GM23248 (cell line): ENCODE data around the gene DUSP5. TPM values are rescaled to one million over a fixed set of nuclear protein-coding genes. Genes with fewer than 3 reads are reported as not detected.

Source experiments
- DNase-seq: peaks from one replicate; pipeline ENCODE4 v3.0.0-alpha.2; 2015
- H2AFZ ChIP-seq: fragments of 200-600 bp; sonication (generic); 2 replicates; pipeline ENCODE4 v1.6.1; 2016; ENCODE audit warnings: antibody characterized with exemption
- H3F3A ChIP-seq: fragments of 200-600 bp; sonication (generic); 2 replicates; pipeline ENCODE4 v1.6.1; 2016; ENCODE audit warnings: mild to moderate bottlenecking, antibody characterized with exemption, mixed run types; ENCODE audit not compliant: insufficient read depth
- H3K27ac ChIP-seq: fragments of 200-600 bp; sonication (generic); 2 replicates; pipeline ENCODE4 v1.5.1; 2016; ENCODE audit warnings: mild to moderate bottlenecking
- H3K27me3 ChIP-seq: fragments of 200-600 bp; sonication (generic); replicated peaks from 2 replicates; pipeline ENCODE4 v1.6.1; 2016; ENCODE audit warnings: mild to moderate bottlenecking; ENCODE audit not compliant: insufficient read depth
- H3K36me3 ChIP-seq: fragments of 200-600 bp; sonication (generic); 2 replicates; pipeline ENCODE4 v1.6.1; 2016; ENCODE audit warnings: low read depth, mild to moderate bottlenecking
- H3K4me1 ChIP-seq: fragments of 200-600 bp; sonication (generic); 2 replicates; pipeline ENCODE4 v1.6.1; 2016; ENCODE audit warnings: mild to moderate bottlenecking; ENCODE audit not compliant: insufficient read depth
- H3K4me2 ChIP-seq: fragments of 200-600 bp; sonication (generic); one replicate; pipeline ENCODE4 v1.6.1; 2016; ENCODE audit warnings: mild to moderate bottlenecking; ENCODE audit not compliant: unreplicated experiment
- H3K4me3 ChIP-seq: fragments of 200-600 bp; sonication (generic); 2 replicates; pipeline ENCODE4 v1.5.1; 2016; ENCODE audit warnings: mild to moderate bottlenecking
- H3K79me2 ChIP-seq: fragments of 200-600 bp; sonication (generic); 2 replicates; pipeline ENCODE4 v1.6.1; 2016; ENCODE audit warnings: mild to moderate bottlenecking; ENCODE audit not compliant: insufficient read depth
- H3K9ac ChIP-seq: fragments of 200-600 bp; sonication (generic); 2 replicates; pipeline ENCODE4 v1.6.1; 2016; ENCODE audit warnings: mild to moderate bottlenecking
- H3K9me2 ChIP-seq: fragments of 200-600 bp; sonication (generic); 2 replicates; pipeline ENCODE4 v1.6.1; 2016; ENCODE audit warnings: mixed run types, mild to moderate bottlenecking, moderate library complexity; ENCODE audit not compliant: insufficient read depth
- H3K9me3 ChIP-seq: fragments of 200-600 bp; sonication (generic); one replicate; pipeline ENCODE4 v1.6.1; 2017; ENCODE audit warnings: low read depth
- H4K20me1 ChIP-seq: fragments of 200-600 bp; sonication (generic); 2 replicates; pipeline ENCODE4 v1.6.0; 2016; ENCODE audit not compliant: insufficient read depth
- EZH2 ChIP-seq: fragments of 200-600 bp; sonication (generic); IDR thresholded peaks from 2 replicates; pipeline ENCODE4 v1.6.1; 2018; ENCODE audit warnings: antibody characterized with exemption, mild to moderate bottlenecking; ENCODE audit not compliant: insufficient read depth, poor library complexity, severe bottlenecking
- EZH2phosphoT487 ChIP-seq: fragments of 200-600 bp; sonication (generic); IDR thresholded peaks from 2 replicates; pipeline ENCODE4 v1.6.1; 2018; ENCODE audit warnings: antibody characterized with exemption, moderate library complexity, mild to moderate bottlenecking, low read depth; ENCODE audit not compliant: insufficient read depth
- WGBS, 2 experiments: methylation state at CpG; one replicate each; pipeline ENCODE4 v1.1.6; 2015 to 2017; ENCODE audit warnings: low lambda C conversion rate in 2 of 2, low coverage in 1 of 2; ENCODE audit errors: missing lambda C conversion rate in 2 of 2; 5-methylcytosine and 5-hydroxymethylcytosine counted together
- in situ Hi-C: fragments of 300-500 bp; cut with MboI; formaldehyde crosslinking; loops from 2 replicates; pipeline ENCODE4 v1.15.0; 2020
- polyA plus RNA-seq: library from polyadenylated mRNA; unstranded; fragments of >200 nt; fragmentation: Nextera tagmentation; extraction: Ambion mirVana; gene quantifications from 2 replicates; pipeline ENCODE4 v1.2.1, GENCODE V29; 2016
- total RNA-seq: library from RNA; depleted of rRNA; stranded (reverse); fragments of >200 nt; shearing (Covaris generic); gene quantifications from 2 replicates; pipeline ENCODE4 v1.2.3, GENCODE V29; 2014

The DUSP5 gene
- total and polyA plus RNA-seq, 2 experiments from 2014 or later = 5.8 to 17.8 TPM

DNA sequence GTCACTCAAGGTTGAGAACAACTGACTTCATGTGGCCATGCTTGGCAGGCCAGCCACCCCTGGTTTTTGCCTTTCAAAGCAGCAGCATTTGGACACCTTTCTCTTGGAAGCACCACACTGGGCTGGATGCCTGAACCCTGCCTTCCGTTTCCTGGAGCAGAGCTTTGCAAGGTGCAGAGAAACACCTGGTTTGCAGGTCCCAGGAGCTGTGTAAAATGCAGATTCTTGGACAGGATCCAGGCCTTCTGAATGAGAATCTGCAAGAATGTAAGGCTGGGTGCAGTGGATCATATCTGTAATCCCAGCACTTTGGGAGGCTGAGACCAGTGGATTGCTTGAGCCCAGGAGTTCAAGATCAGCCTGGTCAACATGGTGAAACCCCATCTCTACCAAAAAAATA lies 18.0 kb upstream of the DUSP5 start:
- no peak for DNase-seq
- no peaks in the 10 kb centered on the region for H3K9me2 ChIP-seq
- in situ Hi-C loops = no loop called here
- no peaks in the 10 kb centered on the region for H3K27me3 ChIP-seq
- no peaks in the 10 kb centered on the region for H3K9me3 ChIP-seq
- H3K4me3 ChIP-seq = no peak overlapping the region
- peaks cover 9% of the 10 kb centered on the region for H3K4me1 ChIP-seq
- H3K27ac ChIP-seq = no peak overlapping the region
- no peak for TF ChIP-seq EZH2
- TF ChIP-seq EZH2phosphoT487 = no peak
- 100% methylated on average over 1 of the region's 1 CpG for WGBS, 2 experiments
- no peaks in the 10 kb centered on the region for H3K79me2 ChIP-seq
- no peak overlapping the region for H3K9ac ChIP-seq
- H3K4me2 ChIP-seq = no peak overlapping the region
- H2AFZ ChIP-seq = no peak overlapping the region
- no peaks in the 10 kb centered on the region for H3F3A ChIP-seq
- no peaks in the 10 kb centered on the region for H4K20me1 ChIP-seq
- H3K36me3 ChIP-seq = no peaks in the 10 kb centered on the region

DNA sequence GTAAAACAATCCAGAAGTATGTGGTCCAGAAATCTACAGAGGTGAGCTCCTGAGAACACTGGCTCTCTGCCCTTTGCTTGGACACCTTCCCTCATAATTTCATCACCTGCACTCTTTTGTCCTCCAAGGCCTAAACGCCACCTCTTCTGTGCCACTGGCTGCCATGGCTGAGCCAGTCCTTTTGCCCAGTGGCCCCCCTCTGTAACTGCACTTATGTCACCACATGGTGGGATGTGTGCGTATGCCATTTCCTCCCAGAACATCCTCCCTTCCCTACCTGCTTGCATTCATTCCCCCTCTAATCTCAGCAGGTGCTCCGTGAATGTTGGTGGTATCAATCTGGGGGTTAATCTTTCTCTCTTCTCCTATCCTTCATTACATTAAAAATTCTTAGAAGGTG lies 17.3 kb upstream of the DUSP5 start:
- DNase-seq = no peak
- H3K9me2 ChIP-seq = no peaks in the 10 kb centered on the region
- H3K9me3 ChIP-seq = no peaks in the 10 kb centered on the region
- no peaks in the 10 kb centered on the region for H3K27me3 ChIP-seq
- H3K4me2 ChIP-seq = no peak overlapping the region
- no peaks in the 10 kb centered on the region for H4K20me1 ChIP-seq
- no peaks in the 10 kb centered on the region for H3K36me3 ChIP-seq
- H3F3A ChIP-seq = no peaks in the 10 kb centered on the region
- in situ Hi-C loops = no loop called here
- peaks cover 9% of the 10 kb centered on the region for H3K4me1 ChIP-seq
- no peak overlapping the region for H3K4me3 ChIP-seq
- no peak overlapping the region for H3K9ac ChIP-seq
- 98 to 99% methylated on average over 3 of the region's 3 CpGs for WGBS, 2 experiments
- TF ChIP-seq EZH2 (no peak), EZH2phosphoT487 (no peak)
- no peaks in the 10 kb centered on the region for H3K79me2 ChIP-seq
- H2AFZ ChIP-seq = no peak overlapping the region
- H3K27ac ChIP-seq = no peak overlapping the region

DNA sequence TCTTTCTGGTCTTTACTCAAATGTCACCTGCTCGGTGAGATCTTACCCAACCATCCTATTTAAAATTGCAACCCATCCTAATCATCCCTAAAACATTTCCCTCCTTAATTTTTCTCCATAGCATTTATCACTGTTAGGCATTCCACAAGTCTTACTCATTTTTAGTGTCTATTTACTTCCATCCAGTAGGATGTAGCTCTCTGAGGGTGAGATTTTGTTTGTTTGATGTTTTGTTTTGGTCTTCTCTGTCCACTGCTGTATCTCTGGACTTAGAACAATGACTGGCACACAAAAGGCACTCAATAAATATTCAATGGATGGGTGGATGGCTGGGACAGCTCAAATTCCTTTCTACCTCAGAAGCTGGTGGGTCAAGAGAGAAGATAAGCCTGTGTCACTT lies 15.8 kb upstream of the DUSP5 start:
- DNase-seq = peak; percentile 48
- no peaks in the 10 kb centered on the region for H3K36me3 ChIP-seq
- no peaks in the 10 kb centered on the region for H3K9me3 ChIP-seq
- H3K9me2 ChIP-seq = no peaks in the 10 kb centered on the region
- no peak overlapping the region for H3K27ac ChIP-seq
- H3K4me1 ChIP-seq = peaks cover 9% of the 10 kb centered on the region
- no peak overlapping the region for H3K4me3 ChIP-seq
- H3K9ac ChIP-seq = no peak overlapping the region
- H3K27me3 ChIP-seq = no peaks in the 10 kb centered on the region
- TF ChIP-seq EZH2phosphoT487 (no peak), EZH2 (no peak)
- no peak overlapping the region for H2AFZ ChIP-seq
- in situ Hi-C loops = no loop called here
- no peaks in the 10 kb centered on the region for H3F3A ChIP-seq
- H4K20me1 ChIP-seq = no peaks in the 10 kb centered on the region
- 0 to 4% methylated on average over 1 of the region's 1 CpG for whole genome bisulfite sequencing, 2 experiments
- no peak overlapping the region for H3K4me2 ChIP-seq
- H3K79me2 ChIP-seq = no peaks in the 10 kb centered on the region

DNA sequence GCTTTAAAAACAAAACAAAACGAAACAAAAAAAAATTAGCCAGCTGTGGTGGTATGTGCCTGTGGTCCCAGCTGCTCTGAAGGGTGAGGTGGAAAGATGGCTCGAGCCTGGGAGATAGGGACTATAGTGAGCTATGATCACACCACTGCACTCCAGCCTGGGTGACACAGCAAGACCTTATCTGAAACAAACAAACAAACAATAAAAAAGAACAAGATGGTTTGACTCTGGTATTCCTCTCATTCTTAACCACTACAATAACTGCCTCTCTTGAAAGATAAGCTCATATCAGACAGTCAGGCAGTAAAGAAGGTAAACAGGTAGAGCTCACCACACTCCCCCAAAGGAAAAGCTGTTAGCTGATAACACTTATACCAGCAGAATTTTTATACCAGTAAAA lies 14.1 kb upstream of the DUSP5 start:
- Histone ChIP-seq H3K9ac (no peak overlapping the region), H3K4me2 (no peak overlapping the region), H4K20me1 (no peaks in the 10 kb centered on the region), H3K4me1 (peaks cover 16% of the 10 kb centered on the region), H3K9me2 (no peaks in the 10 kb centered on the region), H3K27me3 (no peaks in the 10 kb centered on the region), H3K27ac (no peak overlapping the region), H3K36me3 (no peaks in the 10 kb centered on the region), H3K9me3 (no peaks in the 10 kb centered on the region), H3K4me3 (no peak overlapping the region), H3F3A (0 out of 2 replicates have a peak, but pooled peaks cover 8% of the 10 kb centered on the region), H2AFZ (no peak overlapping the region), H3K79me2 (no peaks in the 10 kb centered on the region)
- in situ Hi-C loops = no loop called here
- 85 to 93% methylated on average over 2 of the region's 2 CpGs for WGBS, 2 experiments
- DNase-seq = no peak
- TF ChIP-seq EZH2phosphoT487 (no peak), EZH2 (no peak)

DNA sequence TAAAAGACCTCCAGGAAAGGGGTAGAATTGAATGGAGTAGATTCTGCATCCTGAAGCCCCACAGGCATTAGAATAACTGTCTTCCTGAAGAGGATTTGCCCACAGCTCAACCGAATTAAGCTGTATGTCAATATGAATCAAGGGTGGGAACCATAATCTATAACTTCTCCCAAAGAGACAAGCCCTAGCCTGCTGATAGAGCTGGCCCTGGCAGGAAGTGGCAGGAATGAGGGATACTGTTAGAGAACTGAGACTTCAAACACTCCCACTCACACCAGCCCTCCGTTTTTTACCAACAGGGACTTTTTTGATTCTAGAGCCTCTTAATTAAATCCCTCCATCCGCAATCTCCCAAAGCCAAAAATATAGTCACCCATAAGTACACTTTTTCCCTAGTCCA lies 12.2 kb upstream of the DUSP5 start:
- peaks cover 16% of the 10 kb centered on the region for H3K4me1 ChIP-seq
- in situ Hi-C loops = no loop called here
- no peaks in the 10 kb centered on the region for H4K20me1 ChIP-seq
- WGBS, 2 experiments = 62 to 78% methylated on average over 3 of the region's 3 CpGs
- 0 out of 2 replicates have a peak, but pooled peaks cover 8% of the 10 kb centered on the region for H3F3A ChIP-seq
- H3K4me2 ChIP-seq = no peak overlapping the region
- no peak overlapping the region for H3K9ac ChIP-seq
- H3K4me3 ChIP-seq = no peak overlapping the region
- no peak for DNase-seq
- no peak for TF ChIP-seq EZH2phosphoT487
- no peak overlapping the region for H2AFZ ChIP-seq
- H3K27me3 ChIP-seq = no peaks in the 10 kb centered on the region
- no peaks in the 10 kb centered on the region for H3K79me2 ChIP-seq
- H3K27ac ChIP-seq = no peak overlapping the region
- no peaks in the 10 kb centered on the region for H3K9me3 ChIP-seq
- no peaks in the 10 kb centered on the region for H3K9me2 ChIP-seq
- H3K36me3 ChIP-seq = no peaks in the 10 kb centered on the region
